HG02588 (cell line): ENCODE data around the gene DHX16.

Source experiments
- ATAC-seq: cut with Tn5 transposase; IDR thresholded peaks from one replicate; pipeline ENCODE4 v1.9.1; 2021; ENCODE audit warnings: mild to moderate bottlenecking, moderate library complexity; ENCODE audit not compliant: unreplicated experiment

The DHX16 gene

DNA sequence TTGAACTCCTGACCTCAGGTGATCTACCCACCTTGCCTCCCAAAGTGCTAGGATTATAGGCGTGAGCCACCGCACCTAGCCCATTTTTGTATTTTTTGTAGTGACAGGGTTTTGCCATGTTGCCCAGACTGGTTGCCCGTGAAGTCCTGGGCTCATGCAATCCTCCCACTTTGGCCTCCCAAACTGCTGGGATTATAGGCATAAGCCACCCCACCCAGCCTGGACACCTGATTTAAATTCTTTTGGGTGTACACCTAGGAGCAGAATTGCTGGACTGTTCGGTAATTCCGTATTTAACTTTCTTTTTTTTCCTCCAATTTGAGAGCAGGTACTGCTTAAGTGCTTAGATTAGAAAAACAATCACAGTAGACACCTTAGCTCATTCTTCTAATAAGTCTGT, 23.6 kb upstream of the DHX16 start:
- ATAC-seq = no peak

DNA sequence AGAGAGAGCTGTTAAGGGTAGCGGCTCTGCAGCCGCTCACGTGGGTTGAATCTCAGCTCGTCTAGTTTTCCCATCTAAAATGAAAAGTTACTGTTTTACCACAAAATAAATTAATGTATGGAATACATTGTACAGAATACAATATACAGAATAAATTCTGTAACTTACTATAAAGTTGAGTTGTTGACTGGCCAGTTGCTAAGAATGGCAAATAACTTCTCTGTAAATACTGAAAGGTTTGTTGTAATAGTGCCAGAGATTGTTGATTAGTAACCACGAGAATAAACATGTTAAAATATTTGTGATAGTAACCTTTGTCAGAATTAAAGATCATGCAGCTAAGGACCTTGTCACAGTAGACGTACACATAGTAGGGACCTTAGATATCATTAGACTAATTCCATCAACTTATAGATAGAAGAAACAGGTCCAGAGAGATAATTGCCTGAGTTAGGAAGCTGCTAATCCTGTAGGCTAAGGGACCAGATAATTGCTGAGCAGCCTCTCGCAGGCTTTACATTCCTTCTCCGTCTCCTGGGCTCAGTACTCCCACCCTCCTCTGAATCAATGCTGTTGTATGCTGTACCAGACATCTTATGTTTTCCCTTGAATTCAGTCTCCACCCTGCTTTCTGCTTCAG, 18.5 kb upstream of the DHX16 start:
- ATAC-seq = no peak

DNA sequence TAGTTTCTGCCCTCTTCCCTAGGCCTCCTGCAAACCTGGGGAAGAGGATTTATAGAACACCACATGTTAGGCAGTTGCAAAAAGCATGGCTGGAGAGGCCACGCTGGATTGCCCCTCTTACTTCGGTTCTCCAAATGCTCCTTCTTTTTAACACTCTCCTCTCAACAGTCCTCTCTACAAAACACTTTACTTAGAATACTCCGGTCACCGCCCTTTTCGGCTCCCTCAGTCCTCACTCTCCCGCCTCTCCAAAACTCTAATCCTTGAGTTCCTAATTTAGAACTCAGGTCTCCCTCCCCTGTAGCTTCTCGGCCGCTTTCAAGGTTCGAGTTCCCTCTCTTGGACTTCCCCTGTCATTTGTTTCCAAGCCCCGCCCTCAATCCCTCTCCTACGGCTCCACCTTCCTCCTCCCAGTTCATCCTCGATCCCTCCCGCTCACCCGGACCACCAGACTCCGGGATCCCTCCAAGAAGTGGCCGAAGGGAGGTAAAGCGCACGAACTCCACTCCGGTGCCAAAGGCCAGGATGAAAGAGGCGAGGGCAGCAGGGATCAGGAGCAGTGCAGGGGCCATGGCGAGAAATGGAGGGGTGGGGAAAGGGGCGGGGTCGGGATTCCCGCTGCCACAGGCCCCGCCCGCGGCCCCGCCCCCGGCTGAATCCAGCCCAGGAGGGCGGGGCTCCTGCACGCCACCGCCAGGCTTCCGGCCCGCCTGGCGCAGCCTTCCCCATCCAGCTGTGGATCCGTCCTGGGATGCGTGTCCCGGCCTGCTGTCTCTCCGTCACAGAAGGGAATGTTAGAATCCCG, 17.8 kb upstream of the DHX16 start, which contains the start of gene NRM:
Gene NRM, minus strand, starts transcription at position 582 of the 805 bp plus-strand sequence. Its CDS starts 10 bp downstream, at position 572.
- ATAC-seq = peak; percentile 30

DNA sequence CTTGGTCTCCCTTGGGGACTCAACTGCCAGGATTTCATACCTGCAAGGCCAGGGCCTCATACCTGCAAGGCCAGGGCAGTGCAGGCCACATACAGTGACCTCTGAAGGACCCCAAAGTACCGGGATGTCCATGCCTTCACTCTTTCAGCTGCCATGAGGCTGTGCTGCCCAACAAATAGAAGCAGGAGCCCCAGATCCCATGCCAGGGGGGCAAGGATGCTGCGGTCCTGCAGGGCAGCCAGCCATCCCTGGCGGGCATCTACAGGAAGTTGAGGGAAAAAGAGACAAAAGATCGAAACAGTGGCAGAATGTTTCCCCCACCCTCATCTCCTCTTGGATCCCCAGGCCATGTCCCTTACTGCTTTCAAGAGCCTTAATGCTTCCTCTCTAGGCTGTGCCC, 17.2 kb upstream of the DHX16 start:
- no peak for ATAC-seq

- no peak for ATAC-seq
Measured at GRCh38 chr6:30689022-30689865, 16.4 kb upstream of the DHX16 start.

DNA sequence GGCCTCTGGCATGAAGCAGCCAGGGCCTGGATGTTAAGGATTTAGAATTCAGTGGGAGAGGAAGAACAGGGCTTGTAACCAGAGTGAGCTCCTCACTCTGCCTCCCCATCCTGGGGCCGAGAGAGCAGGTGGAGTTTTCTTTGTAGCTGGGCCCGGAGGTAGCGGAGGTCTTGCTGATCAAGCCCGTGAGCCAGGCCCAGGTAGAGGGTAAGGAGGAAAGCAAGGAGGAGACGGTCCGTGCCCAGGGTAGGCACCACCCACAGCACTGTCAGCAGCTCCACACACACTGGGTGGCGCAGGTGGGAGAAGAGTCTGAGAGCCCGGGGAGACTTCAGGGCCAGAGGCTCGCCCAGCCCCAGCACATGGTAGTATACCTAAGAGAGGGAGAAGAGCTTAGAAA, 15.8 kb upstream of the DHX16 start:
- no peak for ATAC-seq

GRCh38 chr6:30687659-30688431, 15.0 kb upstream of the DHX16 start:
- ATAC-seq = no peak

DNA sequence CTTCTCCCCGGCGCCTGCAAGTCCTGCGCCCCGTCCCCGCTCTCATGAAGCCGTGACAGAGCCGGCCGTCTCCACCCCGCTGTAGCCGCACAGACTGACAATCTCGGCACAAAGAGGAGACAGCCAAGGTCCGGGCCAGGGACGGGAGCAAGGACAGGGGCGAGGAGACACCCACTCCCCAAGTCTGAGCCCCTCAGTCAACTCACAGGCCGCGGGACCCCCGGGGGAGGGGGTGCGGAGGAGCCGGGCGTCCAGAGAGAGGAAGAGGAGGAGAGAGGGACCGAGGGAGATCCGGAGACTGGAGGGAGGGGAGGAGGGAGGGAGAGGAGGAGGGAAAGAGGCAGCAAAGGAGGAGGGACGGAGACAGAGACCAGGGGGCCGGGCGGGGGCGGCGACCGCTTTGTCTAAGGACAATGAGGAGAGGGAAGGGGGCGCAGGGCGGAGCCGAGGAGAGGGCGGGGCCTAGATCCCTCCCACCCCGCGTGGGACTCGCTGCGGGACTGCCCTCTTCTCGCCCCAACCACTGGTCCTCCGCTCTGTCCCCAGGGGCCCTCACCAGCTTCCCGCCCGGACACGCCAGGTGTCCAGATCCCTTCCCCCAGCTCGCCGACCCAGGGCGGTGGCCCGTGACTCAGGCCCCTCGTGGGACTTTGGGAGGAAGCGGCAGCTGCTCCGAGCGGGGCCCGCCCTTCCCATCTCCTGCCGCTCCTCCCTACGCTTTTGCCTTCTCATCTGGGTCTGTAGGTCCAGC, 14.3 kb upstream of the DHX16 start:
- peak; percentile 38 for ATAC-seq

GRCh38 chr6:30686009-30686907, 13.5 kb upstream of the DHX16 start, which contains the start of gene PPP1R18:
Gene PPP1R18 (minus strand): TSS chr6:30686645. CDS start chr6:30686018, 627 bp downstream.
- ATAC-seq = peak; percentile 24

GRCh38 chr6:30685157-30686008, 12.6 kb upstream of the DHX16 start:
- ATAC-seq = no peak

DNA sequence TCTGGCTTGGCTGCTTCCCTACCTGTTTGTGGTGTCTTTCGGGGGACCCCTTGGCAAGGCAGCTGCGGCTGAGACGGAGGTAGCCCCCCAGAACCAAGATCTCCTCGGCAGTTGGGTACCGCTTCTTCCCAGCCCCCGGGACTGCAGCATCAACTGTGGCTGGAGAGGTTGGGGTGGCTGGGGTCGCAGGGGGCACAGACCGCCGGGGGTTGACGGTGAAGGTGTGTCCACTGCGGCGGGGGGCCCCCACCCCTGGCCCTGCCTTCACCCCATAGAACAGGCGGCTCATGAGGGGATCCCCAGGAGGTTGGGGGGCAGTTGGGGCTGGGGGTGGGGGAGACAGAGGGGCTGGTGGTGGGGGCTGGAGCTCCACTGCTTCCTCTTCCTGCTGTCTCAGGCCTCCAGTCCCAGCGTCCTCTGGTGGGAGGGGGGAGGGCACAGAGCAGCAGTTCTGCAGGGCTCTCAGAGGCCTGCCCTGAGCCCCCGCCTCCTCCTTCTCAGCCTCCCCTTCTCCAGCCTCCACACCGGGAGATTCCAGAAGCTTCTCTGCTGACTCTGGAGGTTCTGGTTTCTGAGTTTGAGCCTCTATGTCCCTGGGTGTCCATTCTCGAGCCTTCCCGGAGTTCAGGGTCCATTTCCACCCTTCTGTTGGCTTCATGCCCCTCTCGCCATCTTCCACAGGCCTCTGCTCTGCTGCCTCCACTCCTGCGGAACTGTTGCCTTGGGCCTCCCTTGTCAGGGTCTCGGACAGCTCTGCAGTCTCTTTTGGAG, 11.8 kb upstream of the DHX16 start:
- no peak for ATAC-seq

GRCh38 chr6:30683980-30684338, 11.2 kb upstream of the DHX16 start:
- no peak for ATAC-seq

DNA sequence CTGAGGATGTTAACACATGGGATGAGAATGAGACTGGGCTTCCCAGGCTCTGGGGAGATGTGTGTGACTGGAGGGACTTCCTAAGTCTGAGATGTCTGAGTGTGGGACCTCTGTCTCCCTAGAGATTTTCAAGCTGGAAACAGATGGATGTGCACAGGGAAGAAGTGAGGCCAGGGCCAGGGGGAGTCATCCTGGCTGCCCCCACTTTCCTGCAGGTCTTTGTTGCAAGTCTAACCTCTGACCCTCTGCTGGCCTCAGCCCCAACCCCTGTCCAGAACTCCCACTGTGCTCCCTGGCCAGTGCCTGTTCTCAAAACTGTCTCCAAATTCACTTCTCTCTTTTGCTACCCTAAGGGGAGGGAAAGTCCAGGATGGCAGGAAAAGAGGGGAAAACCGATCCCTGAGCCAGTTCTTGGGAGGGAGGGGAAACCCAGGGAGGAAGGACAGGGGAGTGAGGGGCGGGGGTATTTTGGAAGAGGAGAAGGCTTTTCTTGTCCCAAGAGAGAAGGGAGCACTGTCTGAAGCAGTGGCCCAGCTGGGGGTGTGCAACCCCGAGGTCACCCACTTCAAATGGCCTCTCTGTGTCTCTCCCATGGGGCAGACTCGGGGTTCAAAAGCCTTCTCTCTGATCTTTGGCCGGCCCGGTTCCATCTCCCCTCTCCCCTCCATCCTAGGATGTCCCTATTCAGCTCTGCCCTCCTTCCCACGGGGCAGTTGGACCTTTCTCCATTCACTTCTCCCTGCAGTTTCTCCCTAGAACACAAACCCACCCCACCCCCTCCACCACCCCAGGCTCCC, 10.6 kb upstream of the DHX16 start:
- no peak for ATAC-seq

DNA sequence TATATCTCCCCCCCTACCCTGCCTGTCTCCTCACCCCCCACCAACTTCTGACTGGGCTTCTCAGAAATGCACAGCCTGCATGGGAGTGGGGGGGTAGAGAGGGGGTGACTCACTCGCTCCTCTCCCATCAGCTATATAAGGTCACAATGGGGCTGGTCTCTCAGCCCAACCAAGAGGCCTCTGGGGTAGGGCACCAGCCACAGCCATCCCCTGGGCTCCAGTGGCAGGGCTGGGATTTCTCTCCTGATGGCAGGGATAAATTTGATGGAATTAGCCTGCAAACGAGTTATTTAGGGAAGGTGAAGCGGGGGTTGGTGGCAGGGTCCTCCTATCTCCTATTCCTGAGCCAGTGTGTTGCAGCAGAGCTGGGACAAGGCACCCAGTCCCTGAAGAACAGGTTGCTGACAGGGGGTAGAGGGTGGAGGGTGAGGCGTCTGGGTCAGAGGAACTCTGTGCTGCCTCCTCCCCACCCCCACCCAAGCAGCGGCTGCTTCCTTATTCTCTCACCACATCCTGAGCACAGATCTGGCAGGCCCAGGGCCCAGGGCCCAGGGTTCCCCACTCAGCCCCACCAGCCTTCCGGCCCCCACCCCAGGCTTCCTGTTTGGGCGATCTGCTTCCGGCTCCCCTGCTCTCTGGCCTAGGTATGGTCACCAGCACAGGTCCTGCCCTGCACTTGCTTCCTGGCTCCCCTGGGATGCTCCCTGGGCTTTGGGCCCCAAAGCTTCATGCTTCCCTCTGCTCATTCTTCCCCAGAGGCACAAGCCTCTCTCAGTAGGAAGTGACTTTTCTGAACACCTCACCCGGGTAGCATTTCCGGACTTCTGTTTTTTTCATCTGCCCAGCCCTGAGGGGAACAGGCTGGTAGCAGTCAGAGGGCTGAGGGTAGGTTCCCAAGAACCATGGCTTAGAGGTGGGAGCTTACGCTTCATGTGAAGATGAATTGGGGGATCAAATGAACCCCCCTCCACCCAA, 9.6 kb upstream of the DHX16 start:
- ATAC-seq = peak; percentile 37

DNA sequence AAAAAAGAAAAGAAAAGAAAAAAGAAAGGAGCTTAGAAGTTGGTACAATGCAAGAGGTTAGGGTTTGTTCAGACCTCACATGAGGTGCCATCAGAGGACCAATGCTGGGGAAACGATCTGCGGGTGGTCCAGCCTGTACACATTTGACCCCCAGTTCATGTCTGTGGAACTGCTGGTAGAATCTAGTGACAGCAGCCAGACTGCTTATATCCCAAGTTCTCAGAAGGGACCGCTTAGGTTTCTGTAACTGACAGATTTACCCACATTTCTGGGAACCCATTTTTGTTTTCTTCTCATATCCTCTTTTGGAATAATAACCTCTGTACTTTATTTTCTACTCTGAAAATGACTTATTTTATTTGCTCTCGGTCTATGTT, 8.9 kb upstream of the DHX16 start:
- no peak for ATAC-seq
